H9 (cell line): ENCODE measurements around the gene TP53TG5. TPM values are rescaled to one million over a fixed set of nuclear protein-coding genes. Genes with fewer than 3 reads are reported as not detected.

ENCODE experiments used
- DNase-seq: peaks from one replicate; pipeline ENCODE4 v3.0.0-alpha.2; 2017
- H2AFZ ChIP-seq: one replicate; pipeline ENCODE4 v1.6.1; 2013; ENCODE audit warnings: mild to moderate bottlenecking, low read length, control low read depth, moderate library complexity
- H2AK5ac ChIP-seq: 2 replicates; pipeline ENCODE4 v1.6.1; 2013; ENCODE audit warnings: low read length, control low read depth, mixed read lengths; ENCODE audit not compliant: insufficient read length
- H2BK120ac ChIP-seq: one replicate; pipeline ENCODE4 v1.6.1; 2013; ENCODE audit warnings: low read depth, mild to moderate bottlenecking, low read length, control low read depth, inconsistent platforms; ENCODE audit not compliant: poor library complexity, severe bottlenecking
- H2BK12ac ChIP-seq: 2 replicates; pipeline ENCODE4 v1.6.1; 2013; ENCODE audit warnings: low read length, control low read depth, mixed read lengths, low read depth; ENCODE audit not compliant: insufficient read length
- H2BK15ac ChIP-seq: 2 replicates; pipeline ENCODE4 v1.6.1; 2013; ENCODE audit warnings: low read depth, low read length, control low read depth
- H2BK20ac ChIP-seq: one replicate; pipeline ENCODE4 v1.6.1; 2013; ENCODE audit warnings: low read depth, mild to moderate bottlenecking, low read length, control low read depth, inconsistent platforms; ENCODE audit not compliant: poor library complexity, severe bottlenecking
- H2BK5ac ChIP-seq: 2 replicates; pipeline ENCODE4 v1.6.1; 2013; ENCODE audit warnings: low read length, control low read depth, mixed read lengths; ENCODE audit not compliant: insufficient read length
- H3K14ac ChIP-seq: 2 replicates; pipeline ENCODE4 v1.6.1; 2013; ENCODE audit warnings: low read length, control low read depth; ENCODE audit not compliant: insufficient read depth
- H3K18ac ChIP-seq: 2 replicates; pipeline ENCODE4 v1.6.1; 2013; ENCODE audit warnings: low read depth, mild to moderate bottlenecking, mixed read lengths, low read length, control low read depth; ENCODE audit not compliant: insufficient read length
- H3K23ac ChIP-seq: 2 replicates; pipeline ENCODE4 v1.6.1; 2013; ENCODE audit warnings: low read length, control low read depth, mixed read lengths, low read depth; ENCODE audit not compliant: insufficient read length
- H3K23me2 ChIP-seq: 2 replicates; pipeline ENCODE4 v1.6.1; 2013; ENCODE audit warnings: low read depth, mild to moderate bottlenecking, mixed read lengths, low read length, control low read depth; ENCODE audit not compliant: insufficient read length, poor library complexity, severe bottlenecking
- H3K27ac ChIP-seq: 2 replicates; pipeline ENCODE4 v1.5.1; 2013; ENCODE audit warnings: low read length, control low read depth, mixed read lengths, low read depth; ENCODE audit not compliant: insufficient read length
- H3K27me3 ChIP-seq: 2 replicates; pipeline ENCODE4 v1.6.1; 2013; ENCODE audit warnings: low read length, control low read depth, inconsistent platforms; ENCODE audit not compliant: insufficient read depth
- H3K4ac ChIP-seq: 2 replicates; pipeline ENCODE4 v1.6.1; 2013; ENCODE audit warnings: low read depth, mild to moderate bottlenecking, control low read depth, inconsistent platforms, low read length, moderate library complexity
- H3K4me1 ChIP-seq: 2 replicates; pipeline ENCODE4 v1.6.1; 2013; ENCODE audit warnings: low read length, control low read depth, inconsistent platforms; ENCODE audit not compliant: insufficient read depth
- H3K4me2 ChIP-seq: 2 replicates; pipeline ENCODE4 v1.6.1; 2013; ENCODE audit warnings: low read length, control low read depth, mixed read lengths; ENCODE audit not compliant: insufficient read length, insufficient read depth
- H3K56ac ChIP-seq: 2 replicates; pipeline ENCODE4 v1.6.1; 2013; ENCODE audit warnings: low read depth, mild to moderate bottlenecking, mixed read lengths, low read length, control low read depth; ENCODE audit not compliant: insufficient read length
- H3K79me1 ChIP-seq: 2 replicates; pipeline ENCODE4 v1.6.1; 2013; ENCODE audit warnings: low read depth, mild to moderate bottlenecking, moderate library complexity, low read length, control low read depth, inconsistent platforms; ENCODE audit not compliant: insufficient read depth, poor library complexity, severe bottlenecking
- H3K79me2 ChIP-seq: 2 replicates; pipeline ENCODE4 v1.6.1; 2013; ENCODE audit warnings: low read length, control low read depth, inconsistent platforms; ENCODE audit not compliant: insufficient read depth
- H3K9ac ChIP-seq: 2 replicates; pipeline ENCODE4 v1.6.1; 2013; ENCODE audit warnings: low read length, control low read depth, mixed read lengths; ENCODE audit not compliant: insufficient read length; ENCODE audit errors: extremely low read depth
- H3K9me3 ChIP-seq: one replicate; pipeline ENCODE4 v1.6.1; 2013; ENCODE audit warnings: low read depth, low read length, inconsistent platforms; ENCODE audit not compliant: control insufficient read depth
- H3T11ph ChIP-seq: one replicate; pipeline ENCODE4 v1.6.1; 2013; ENCODE audit warnings: mild to moderate bottlenecking, low read length, control low read depth, inconsistent platforms
- H4K20me1 ChIP-seq: one replicate; pipeline ENCODE4 v1.6.1; 2013; ENCODE audit not compliant: control insufficient read depth, insufficient read length, insufficient read depth
- H4K5ac ChIP-seq: 2 replicates; pipeline ENCODE4 v1.6.1; 2013; ENCODE audit warnings: low read depth, mild to moderate bottlenecking, mixed read lengths, low read length, control low read depth; ENCODE audit not compliant: insufficient read length
- H4K8ac ChIP-seq: replicated peaks from 2 replicates; pipeline ENCODE4 v1.6.1; 2013; ENCODE audit warnings: low read length, control low read depth, mixed read lengths, low read depth; ENCODE audit not compliant: insufficient read length
- H4K91ac ChIP-seq: 2 replicates; pipeline ENCODE4 v1.6.1; 2013; ENCODE audit warnings: low read depth, mild to moderate bottlenecking, moderate library complexity, mixed read lengths, low read length, control low read depth; ENCODE audit not compliant: insufficient read length
- H3K27ac Mint-ChIP-seq, 3 experiments: 2 replicates in 2 of 3; 3 replicates in 1 of 3; pipeline ENCODE4 v1.8.0; 2020 to 2021; ENCODE audit warnings: mixed read lengths in 3 of 3, mild to moderate bottlenecking in 1 of 3, moderate library complexity in 1 of 3
- H3K27me3 Mint-ChIP-seq: 2 replicates; pipeline ENCODE4 v1.8.0; 2021; ENCODE audit warnings: low read depth, mild to moderate bottlenecking, moderate library complexity, mixed read lengths
- H3K36me3 Mint-ChIP-seq, 3 experiments: 2 replicates in 2 of 3; 3 replicates in 1 of 3; pipeline ENCODE4 v1.8.0; 2020 to 2021; ENCODE audit warnings: low read depth in 3 of 3, mixed read lengths in 3 of 3; ENCODE audit not compliant: insufficient read depth in 1 of 3
- H3K4me1 Mint-ChIP-seq, 2 experiments: 2 replicates each; pipeline ENCODE4 v1.8.0; 2020; ENCODE audit warnings: mixed read lengths in 2 of 2
- H3K4me3 Mint-ChIP-seq, 2 experiments: 2 replicates in 1 of 2; 3 replicates in 1 of 2; pipeline ENCODE4 v1.8.0; 2020 to 2021; ENCODE audit warnings: mild to moderate bottlenecking in 2 of 2, mixed read lengths in 2 of 2, moderate library complexity in 1 of 2
- H3K9me3 Mint-ChIP-seq, 2 experiments: 2 replicates in 1 of 2; 3 replicates in 1 of 2; pipeline ENCODE4 v1.8.0; 2020; ENCODE audit warnings: mild to moderate bottlenecking in 2 of 2, mixed read lengths in 2 of 2, moderate library complexity in 1 of 2
- WGBS: extraction: QIAGEN DNeasy Blood & Tissue Kit; methylation state at CpG from one replicate; pipeline ENCODE4 v1.1.7; 2013; ENCODE audit warnings: missing lambda C conversion rate, low lambda C conversion rate, mixed read lengths; ENCODE audit not compliant: insufficient read length; ENCODE audit errors: extremely low coverage; 5-methylcytosine and 5-hydroxymethylcytosine counted together
- long read RNA-seq: library from polyadenylated mRNA; unstranded; transcript quantifications from one replicate; pipeline ENCODE4 v2.0.0, GENCODE V29; 2020
- total RNA-seq: library from RNA; stranded (reverse); gene quantifications from 2 replicates; pipeline ENCODE4 v1.2.1, GENCODE V29; 2021
- TF ChIP-seq, protein P1 (sequence below): fragments of 200-600 bp; sonication (generic); conservative IDR thresholded peaks from 3 replicates; pipeline ENCODE4 v1.8.0; 2021; ENCODE audit warnings: antibody characterized with exemption, mild to moderate bottlenecking

Gene TP53TG5
- total RNA-seq: 0.59 TPM in 1 of 2 replicates, not detected in the other
- long read RNA-seq: 0 reads

DNA sequence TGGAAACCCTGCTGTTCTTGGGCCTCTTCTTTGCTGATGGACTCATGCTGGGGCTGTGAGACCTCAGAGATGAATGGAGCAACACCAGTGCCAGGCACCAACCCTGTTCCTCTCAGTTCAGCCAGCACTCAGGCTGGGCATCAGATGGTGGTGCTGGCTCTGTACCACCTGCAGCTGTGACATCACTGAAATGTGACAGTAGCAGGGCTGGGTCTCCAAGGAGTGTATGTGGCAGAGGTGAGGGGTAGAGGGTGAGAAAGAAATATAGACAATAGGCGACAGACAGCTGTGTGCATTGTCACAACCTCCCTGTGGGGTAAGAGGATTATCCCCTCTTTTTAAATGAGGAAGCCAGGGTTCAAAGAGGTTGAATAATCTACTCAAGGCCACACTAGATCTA is at the start of gene TP53TG5:
TSS of gene TP53TG5 (minus strand) at position 135 of the 400 bp plus-strand sequence. CDS start at position 46, 89 bp downstream.
- H4K91ac ChIP-seq: no peak within 1 kb of the TSS
- H3K23me2 ChIP-seq: peaks cover 7% of the 10 kb centered on the region
- H3K9ac ChIP-seq: no peak within 1 kb of the TSS
- no peak within 1 kb of the TSS for H4K8ac ChIP-seq
- TF ChIP-seq, protein P1, sequence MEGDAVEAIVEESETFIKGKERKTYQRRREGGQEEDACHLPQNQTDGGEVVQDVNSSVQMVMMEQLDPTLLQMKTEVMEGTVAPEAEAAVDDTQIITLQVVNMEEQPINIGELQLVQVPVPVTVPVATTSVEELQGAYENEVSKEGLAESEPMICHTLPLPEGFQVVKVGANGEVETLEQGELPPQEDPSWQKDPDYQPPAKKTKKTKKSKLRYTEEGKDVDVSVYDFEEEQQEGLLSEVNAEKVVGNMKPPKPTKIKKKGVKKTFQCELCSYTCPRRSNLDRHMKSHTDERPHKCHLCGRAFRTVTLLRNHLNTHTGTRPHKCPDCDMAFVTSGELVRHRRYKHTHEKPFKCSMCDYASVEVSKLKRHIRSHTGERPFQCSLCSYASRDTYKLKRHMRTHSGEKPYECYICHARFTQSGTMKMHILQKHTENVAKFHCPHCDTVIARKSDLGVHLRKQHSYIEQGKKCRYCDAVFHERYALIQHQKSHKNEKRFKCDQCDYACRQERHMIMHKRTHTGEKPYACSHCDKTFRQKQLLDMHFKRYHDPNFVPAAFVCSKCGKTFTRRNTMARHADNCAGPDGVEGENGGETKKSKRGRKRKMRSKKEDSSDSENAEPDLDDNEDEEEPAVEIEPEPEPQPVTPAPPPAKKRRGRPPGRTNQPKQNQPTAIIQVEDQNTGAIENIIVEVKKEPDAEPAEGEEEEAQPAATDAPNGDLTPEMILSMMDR: no peak
- H3K18ac ChIP-seq: no peak within 1 kb of the TSS
- no peak within 1 kb of the TSS for H2BK120ac ChIP-seq
- no peaks in the 10 kb centered on the region for H3K4me1 ChIP-seq
- H3K27me3 ChIP-seq: no peaks in the 10 kb centered on the region
- H3K4me3 Mint-ChIP-seq: no peak within 1 kb of the TSS
- no peak within 1 kb of the TSS for H4K5ac ChIP-seq
- H3K27ac ChIP-seq: no peak within 1 kb of the TSS
- H2AK5ac ChIP-seq: no peak within 1 kb of the TSS
- H3K56ac ChIP-seq: no peak within 1 kb of the TSS
- H2AFZ ChIP-seq: no peak within 1 kb of the TSS
- H3K79me2 ChIP-seq: no peaks in the 10 kb centered on the region
- H2BK20ac ChIP-seq: no peak within 1 kb of the TSS
- H2BK15ac ChIP-seq: no peak within 1 kb of the TSS
- WGBS: no CpG with 5 or more reads among the region's 1 CpG
- H3K27me3 Mint-ChIP-seq: peaks cover 7% of the 10 kb centered on the region
- no peak within 1 kb of the TSS for H3K14ac ChIP-seq
- no peaks in the 10 kb centered on the region for H3K9me3 Mint-ChIP-seq
- no peaks in the 10 kb centered on the region for H4K20me1 ChIP-seq
- H3K9me3 ChIP-seq: no peaks in the 10 kb centered on the region
- no peak within 1 kb of the TSS for H2BK5ac ChIP-seq
- no peak within 1 kb of the TSS for H3K4me2 ChIP-seq
- H2BK12ac ChIP-seq: no peak within 1 kb of the TSS
- no peak within 1 kb of the TSS for H3K27ac Mint-ChIP-seq
- no peak within 1 kb of the TSS for H3T11ph ChIP-seq
- no peak within 1 kb of the TSS for H3K23ac ChIP-seq
- no peaks in the 10 kb centered on the region; a peak in 1 of 7 replicates for H3K36me3 Mint-ChIP-seq
- DNase-seq: no peak
- no peak within 1 kb of the TSS for H3K4ac ChIP-seq
- H3K4me1 Mint-ChIP-seq: peaks cover 11 to 17% of the 10 kb centered on the region in 2 experiments
- no peaks in the 10 kb centered on the region for H3K79me1 ChIP-seq
